Testis (tissue), 2 donors: Measurements from ENCODE around the gene CLEC16A.

Experiments
- CTCF ChIP-seq, 3 experiments: fragments of 450-650 bp in 2 of 3; fragments of 200-600 bp in 1 of 3; sonication (generic) in 1 of 3; IDR thresholded peaks; one replicate each; pipeline ENCODE4 v1.5.1; 2016 to 2019; ENCODE audit warnings: antibody characterized with exemption in 3 of 3, mild to moderate bottlenecking in 2 of 3, moderate library complexity in 1 of 3
- POLR2A ChIP-seq: fragments of 450-650 bp; IDR thresholded peaks from one replicate; pipeline ENCODE4 v1.6.1; 2017; ENCODE audit warnings: antibody characterized with exemption, mild to moderate bottlenecking, moderate library complexity

- TF ChIP-seq CTCF (IDR thresholded peaks at IDR 0.05) (no peak), POLR2A (no peak)
Observed at GRCh38 chr16:10907757-10908045, 36.7 kb upstream of the CLEC16A start.
